ENCODE results near the gene EPOP. TPM values are rescaled to one million over a fixed set of nuclear protein-coding genes. Genes with fewer than 3 reads are reported as not detected.

Gene EPOP
- 0.74 and 1.2 TPM in 2 replicates for total RNA-seq

DNA sequence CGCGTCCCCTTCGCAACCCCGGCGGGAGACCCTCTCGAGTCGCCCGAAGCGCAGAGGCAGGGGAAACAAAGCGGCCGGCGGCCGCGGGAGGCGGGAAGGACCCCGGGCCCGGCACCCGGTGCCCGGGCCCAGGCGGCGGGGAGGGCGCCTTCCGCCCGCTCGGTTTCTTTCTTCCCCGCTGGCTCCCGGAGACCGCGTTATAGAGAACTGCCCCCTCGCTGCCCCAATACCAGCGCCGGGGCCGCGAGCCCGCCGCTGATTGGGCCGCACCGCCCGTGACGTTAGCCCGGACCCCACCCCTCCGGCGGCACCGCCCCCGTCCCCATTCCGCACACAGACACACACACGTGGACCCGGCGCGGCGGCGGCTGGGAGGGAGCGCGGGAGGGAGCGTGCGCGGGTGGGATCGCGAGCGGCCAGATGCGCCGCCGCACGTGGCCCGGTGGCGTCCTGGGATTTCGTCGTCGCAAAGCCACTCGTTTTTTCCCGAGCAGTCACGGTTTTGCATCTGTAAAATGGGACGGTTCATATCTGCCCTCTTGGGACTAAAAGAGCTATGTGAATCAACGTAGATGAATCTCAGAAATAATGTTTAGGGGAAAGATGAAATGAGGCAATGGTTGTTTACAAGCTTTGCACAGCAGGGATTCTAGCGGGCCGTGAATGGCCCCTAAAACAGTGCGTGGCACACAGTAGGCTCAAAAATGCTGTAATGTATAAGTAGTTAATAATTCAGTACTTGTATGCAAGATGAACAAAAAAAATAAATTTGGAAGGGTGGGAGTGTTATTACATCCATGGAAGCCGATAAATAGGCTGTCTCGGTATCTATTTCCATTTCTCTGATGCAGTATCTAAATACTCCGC, at the start of gene EPOP:
TSS of gene EPOP (minus strand) at position 209 of the 867 bp plus-strand sequence. CDS start 462 bp downstream, outside the sequence.

DNA sequence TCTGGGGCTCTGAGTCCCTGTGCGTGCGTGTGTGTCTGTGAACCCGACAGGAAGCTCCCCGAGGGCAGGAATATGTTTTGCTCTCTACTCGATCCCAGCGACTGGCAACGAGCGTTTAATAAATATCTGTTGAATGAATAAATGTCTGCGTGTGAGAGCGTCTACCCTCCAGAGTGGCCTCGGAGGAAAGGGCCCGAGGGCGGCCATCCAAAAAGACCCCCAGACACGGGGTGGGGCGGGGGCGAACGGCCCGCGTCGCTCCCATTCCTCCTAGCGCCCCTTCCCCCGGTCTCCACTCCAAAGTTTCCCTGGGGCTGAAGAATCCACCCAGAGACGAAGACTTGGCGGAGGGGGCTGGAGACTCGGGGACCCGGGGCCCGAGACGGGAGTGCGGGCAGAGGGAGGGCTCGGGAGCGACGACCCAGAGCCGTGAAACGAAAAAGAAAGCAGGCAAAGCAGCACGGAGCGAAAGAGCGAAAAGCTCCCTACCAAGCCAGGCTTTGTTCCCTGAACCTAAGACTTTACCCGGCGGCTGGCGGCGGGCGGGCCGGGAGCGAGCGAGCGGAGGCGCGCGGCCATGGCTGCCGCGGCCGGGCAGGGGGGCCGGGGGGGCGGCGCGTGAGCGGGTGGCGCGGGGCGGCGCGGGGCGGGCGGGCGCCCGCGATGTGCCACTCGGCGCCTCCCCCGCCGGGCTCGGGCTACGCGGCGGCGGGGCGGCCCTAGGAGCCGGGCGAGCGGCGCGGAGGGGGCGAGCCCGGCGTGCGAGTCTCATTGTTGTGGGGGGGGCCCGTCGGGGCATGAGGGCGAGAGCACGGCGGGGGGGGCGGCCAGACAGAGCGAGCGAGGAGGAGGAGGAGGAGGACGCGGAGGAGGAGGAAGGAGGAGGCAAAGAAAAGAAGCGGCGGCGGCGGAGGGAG, 30.1 kb upstream of the EPOP start, which contains the start of gene MLLT6:
TSS of gene MLLT6 (plus strand) at position 668 of the 917 bp plus-strand sequence. CDS start 360 bp downstream, outside the sequence.

Other genes with a start within 250 kb of the EPOP start
- gene ARHGAP23, start 246.5 kb downstream of the EPOP start, total RNA-seq: 35.6 and 49.5 TPM in 2 replicates
- 0.15 TPM in 1 of 2 replicates, not detected in the other for gene SRCIN1, start 69.0 kb downstream of the EPOP start, total RNA-seq
- 19.0 and 19.6 TPM in 2 replicates for gene MLLT6, start 30.3 kb upstream of the EPOP start, total RNA-seq
- gene CISD3, start 55.4 kb upstream of the EPOP start, total RNA-seq: 15.1 and 15.6 TPM in 2 replicates
- gene PCGF2, start 73.4 kb upstream of the EPOP start, total RNA-seq: 2.9 and 3.6 TPM in 2 replicates
- 405 and 439 TPM in 2 replicates for gene PSMB3, start 77.8 kb upstream of the EPOP start, total RNA-seq
- 43.4 and 46.9 TPM in 2 replicates for gene PIP4K2B, start 124.6 kb upstream of the EPOP start, total RNA-seq
- 7.6 and 10.0 TPM in 2 replicates for gene CWC25, start 150.4 kb upstream of the EPOP start, total RNA-seq
- gene RPL23, start 178.8 kb upstream of the EPOP start, total RNA-seq: 1,562 and 1,691 TPM in 2 replicates
- 260 and 290 TPM in 2 replicates for gene LASP1, start 195.1 kb upstream of the EPOP start, total RNA-seq

Measured in bronchus fibroblast of lung (primary cell).